HL-60/S4 treated with phorbol 12-myristate 13-acetate at 8.2 ng/mL for 4 days and 3 days (cell line): ENCODE results near the gene PNPLA8.

Source experiments
- in situ Hi-C: fragments of 300-500 bp; cut with MboI; formaldehyde crosslinking; loops from 2 replicates; pipeline ENCODE4 v1.15.0; 2022; ENCODE audit warnings: low sequenced_read_pairs

PNPLA8 gene

GRCh38 chr7:108449521-108449920 lies 76.4 kb downstream of the PNPLA8 start:
- in situ Hi-C loops, result no loop called here

DNA sequence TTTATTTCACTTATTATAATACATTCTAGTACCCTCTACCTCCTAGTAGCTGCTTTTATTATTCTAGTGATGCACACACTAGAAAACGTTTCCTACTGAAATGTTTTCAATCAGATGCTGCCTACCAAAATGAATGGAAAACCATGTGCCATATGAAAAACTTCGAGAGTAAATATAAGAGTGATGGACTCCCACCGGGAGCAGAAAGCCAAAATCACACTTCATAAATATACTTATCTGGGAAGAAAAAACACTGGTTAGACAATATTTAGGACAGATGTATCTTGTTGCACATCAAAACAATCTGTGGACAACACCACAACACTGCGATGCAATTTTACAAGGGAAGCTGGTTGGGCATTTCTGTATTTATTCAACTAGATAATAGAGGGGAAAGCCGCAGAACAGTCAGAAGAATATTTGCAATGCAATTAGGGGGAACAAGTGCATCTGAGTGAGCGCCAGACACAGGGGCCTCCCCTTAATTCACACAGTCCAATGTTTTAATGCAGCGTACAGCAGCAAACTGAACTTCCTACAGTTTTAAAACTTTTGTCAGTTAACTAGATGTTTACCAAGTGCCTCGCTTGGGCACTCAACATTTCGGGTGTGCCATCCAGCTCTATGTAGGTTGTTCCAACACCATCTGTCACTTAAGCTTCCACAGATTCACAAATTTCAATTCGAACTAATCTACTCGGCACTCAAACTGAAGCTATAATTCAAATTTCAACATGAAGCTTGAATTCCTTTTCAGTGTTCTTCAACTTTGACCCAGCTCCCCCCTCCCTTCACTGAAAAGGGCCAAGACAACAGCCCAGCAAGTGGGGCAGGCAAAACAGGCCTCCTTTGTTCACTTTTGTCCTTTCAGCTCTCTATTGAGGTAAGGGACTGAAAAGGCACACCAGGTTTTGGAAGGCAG lies 77.1 kb downstream of the PNPLA8 start:
- in situ Hi-C loops, result no loop called here

- in situ Hi-C loops, result no loop called here
Observed at GRCh38 chr7:108442039-108442568, 83.8 kb downstream of the PNPLA8 start.

- in situ Hi-C loops, result no loop called here
Observed at GRCh38 chr7:108441392-108441955, 84.5 kb downstream of the PNPLA8 start.

DNA sequence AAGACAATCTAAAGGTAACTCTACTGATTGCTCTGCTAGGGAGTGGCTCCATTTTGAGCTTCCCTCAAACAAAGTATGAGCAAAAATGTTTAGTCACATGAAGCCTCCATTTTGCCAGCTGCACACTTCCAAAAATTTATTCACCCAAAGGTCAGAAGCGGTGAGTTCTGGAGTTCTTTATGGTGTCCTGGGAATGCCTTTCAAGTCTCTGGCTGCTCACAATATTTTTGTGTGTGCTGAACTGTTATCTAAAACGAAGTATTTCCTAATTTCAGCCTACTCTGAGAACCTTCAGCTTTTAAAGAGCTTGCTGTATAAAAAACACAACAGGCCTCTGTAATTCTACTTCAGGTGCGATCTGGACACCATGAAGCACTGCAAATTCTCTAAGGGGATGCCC lies 85.3 kb downstream of the PNPLA8 start:
- in situ Hi-C loops, result no loop called here

DNA sequence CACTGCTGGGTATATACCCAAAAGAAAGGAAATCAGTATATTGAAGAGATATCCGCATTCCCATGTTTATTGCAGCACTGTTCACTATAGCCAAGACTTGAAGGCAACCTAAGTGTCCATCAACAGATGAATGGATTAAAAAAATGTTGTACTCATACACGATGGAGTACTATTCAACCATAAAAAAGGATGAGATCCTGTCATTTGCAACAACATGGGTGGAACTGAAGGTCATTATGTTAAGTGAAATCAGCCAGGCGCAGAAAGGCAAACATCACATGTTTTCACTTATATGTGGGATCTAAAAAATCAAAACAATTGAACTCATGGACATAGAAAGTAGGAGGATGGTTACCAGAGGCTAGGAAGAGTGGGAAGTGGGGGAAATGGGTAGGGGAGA lies 89.0 kb downstream of the PNPLA8 start:
- in situ Hi-C loops, result no loop called here

- in situ Hi-C loops, result no loop called here
Observed at GRCh38 chr7:108434010-108434409, 91.9 kb downstream of the PNPLA8 start.

- in situ Hi-C loops, result no loop called here
Observed at GRCh38 chr7:108431099-108431498, 94.8 kb downstream of the PNPLA8 start.

- in situ Hi-C loops, result no loop called here
Observed at GRCh38 chr7:108430664-108431063, 95.3 kb downstream of the PNPLA8 start.

- in situ Hi-C loops, result no loop called here
Observed at GRCh38 chr7:108427766-108428165, 98.2 kb downstream of the PNPLA8 start.

DNA sequence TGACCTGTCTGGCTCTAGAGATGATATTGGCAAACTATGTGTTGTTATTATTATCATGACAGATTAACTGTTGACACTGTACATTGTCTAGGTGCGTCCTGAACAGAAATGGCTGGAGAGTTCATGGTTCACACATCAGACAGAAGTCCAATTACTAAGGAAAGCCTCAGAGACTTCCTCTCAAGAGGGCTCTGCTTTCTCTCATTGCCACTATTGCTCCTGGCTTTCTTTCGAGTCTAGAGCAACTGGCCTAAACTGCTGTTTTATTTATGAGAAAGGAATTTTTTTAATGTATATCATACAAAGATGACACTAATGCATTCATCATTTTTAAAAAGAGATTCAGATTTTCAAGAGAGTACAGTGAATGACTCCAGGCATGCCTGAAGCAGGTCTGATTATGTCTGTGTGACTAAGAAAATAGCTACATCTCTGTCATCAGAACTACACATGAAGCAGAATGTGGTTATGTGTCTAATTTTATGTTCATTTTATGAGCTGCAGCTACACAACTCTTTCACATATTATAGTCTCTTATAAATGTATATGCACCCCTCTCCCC lies 100.1 kb downstream of the PNPLA8 start:
- in situ Hi-C loops, result no loop called here

GRCh38 chr7:108424013-108424412 lies 101.9 kb downstream of the PNPLA8 start:
- in situ Hi-C loops, result no loop called here

- in situ Hi-C loops, result no loop called here
Observed at GRCh38 chr7:108423089-108423989, 102.6 kb downstream of the PNPLA8 start.

DNA sequence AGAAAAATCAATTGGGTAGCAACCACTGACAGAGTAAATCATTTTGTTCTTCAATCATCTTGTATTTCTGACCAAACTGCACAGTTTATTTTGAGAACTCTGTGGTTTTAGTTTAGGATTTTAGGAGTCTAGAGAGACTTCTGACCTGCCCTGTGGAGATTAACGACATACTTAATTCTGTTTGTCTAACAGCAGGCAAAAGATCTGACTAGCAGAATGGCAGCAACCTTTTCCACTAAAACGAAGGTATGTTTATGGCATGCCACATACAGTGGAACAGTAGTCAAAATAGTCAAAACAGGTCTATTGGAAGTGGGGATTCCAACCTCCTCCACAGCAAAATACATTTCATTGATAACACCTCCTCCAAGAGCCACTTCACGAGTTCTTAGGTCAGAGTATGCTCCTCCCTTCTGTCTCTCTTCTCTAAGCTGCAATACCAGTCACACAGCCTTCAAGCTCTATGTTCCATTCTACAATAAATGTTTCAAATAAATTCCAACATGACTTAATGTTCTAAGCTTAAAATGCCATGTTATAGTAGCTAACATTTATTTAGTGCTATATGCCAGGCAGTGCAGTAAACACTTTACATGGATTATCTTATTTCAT lies 104.1 kb downstream of the PNPLA8 start:
- in situ Hi-C loops, result no loop called here
